ENCODE results near the gene MOB2. TPM values are rescaled to one million over a fixed set of nuclear protein-coding genes. Genes with fewer than 3 reads are reported as not detected.
A peak's percentile ranks its signal among the peaks of the same experiment; 100 is the strongest.

The MOB2 gene
- total RNA-seq, 1 donor from 2014 or later, result 33.9 TPM

DNA sequence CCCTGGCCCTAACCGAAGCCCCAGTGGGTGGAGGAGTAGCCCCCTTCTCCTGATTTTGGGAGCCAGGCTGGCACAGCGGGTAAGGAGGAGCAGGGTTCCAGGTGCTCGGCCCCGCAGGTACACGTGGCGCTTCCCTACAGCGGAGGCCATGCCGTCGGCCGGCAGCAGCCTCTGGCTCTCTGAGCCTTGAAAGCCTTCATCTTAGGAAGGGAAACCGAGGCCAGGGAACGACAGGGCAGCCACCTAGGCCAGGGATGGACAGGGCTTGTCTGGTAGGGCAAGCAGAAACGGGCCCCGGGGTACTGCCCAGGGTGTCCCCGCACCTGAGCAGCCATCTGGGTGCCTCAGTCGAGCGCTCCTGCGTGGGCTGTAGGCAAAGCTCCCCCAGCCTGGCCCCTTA is 28.7 kb downstream of the MOB2 start:
- no peak for DNase-seq (ENCODE audit: low spot score)

DNA sequence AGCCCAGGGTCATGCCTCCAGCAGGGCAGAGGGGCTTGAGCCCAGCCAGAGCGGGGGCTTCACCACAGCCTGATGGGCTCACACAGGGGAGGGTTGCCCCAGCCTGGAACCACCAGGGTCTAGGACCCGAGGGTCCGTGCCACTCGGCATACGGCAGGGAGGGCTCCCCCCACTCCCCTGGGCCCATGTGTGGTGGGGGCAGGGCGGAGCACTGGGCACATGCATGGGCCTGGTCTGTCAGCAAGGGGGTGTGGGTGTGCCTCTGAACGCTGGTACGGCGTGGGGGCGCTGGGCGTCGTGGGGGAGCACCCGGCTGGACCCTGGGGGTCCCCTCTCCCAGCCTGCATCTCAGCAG is 29.3 kb downstream of the MOB2 start:
- no peak for DNase-seq (ENCODE audit: low spot score)

DNA sequence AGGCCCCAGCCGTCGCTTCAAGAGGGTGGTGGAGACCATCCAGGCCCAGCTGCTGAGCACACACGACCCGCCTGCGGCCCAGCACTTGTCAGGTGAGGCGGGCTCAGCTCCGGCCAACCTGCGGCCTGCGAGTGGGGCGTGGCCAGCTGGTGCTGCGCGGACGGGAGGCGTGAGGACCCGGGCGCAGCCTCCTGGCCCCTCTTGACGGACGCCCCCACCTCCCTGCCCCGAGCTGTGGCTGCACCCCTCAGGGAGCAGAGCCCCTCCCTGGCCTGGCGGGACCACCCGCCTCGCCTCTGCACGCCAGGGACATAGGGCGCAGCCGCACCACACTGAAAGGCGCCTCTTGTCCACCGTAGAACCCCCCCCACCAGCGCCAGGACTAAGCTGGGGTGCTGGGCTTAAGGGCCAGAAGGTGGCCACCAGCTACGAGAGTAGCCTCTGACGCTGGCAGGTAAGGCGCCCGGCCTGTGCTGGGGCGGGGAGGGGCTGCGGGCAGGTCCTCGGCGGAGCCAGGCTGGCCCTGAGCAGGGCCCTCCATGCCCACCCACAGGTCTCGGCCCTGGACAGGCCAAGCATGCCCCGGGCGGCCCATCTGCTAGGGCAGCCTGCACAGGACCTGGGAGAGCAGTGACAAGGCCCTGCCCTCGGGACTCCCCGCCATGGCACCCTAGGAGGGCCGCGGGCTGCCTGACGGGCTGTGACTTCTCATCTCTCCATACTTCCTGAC is 29.8 kb downstream of the MOB2 start:
- no peak for DNase-seq (ENCODE audit: low spot score)

DNA sequence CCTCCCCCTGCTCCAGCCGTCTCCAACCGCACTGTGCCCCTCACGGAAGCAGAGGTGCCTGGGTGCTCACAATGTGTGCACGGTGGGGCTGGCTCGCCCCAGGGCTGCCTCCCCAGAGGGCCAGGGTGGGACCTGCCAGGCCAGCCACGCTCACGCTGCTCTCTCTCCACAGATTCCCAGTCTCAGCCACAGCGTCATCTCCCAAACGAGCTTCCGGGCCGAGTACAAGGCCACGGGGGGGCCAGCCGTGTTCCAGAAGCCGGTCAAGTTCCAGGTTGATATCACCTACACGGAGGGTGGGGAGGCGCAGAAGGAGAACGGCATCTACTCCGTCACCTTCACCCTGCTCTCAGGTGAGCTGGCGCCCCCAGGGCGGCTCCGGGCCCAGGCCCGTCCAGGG is 30.4 kb downstream of the MOB2 start:
- no peak for DNase-seq (ENCODE audit: low spot score)

DNA sequence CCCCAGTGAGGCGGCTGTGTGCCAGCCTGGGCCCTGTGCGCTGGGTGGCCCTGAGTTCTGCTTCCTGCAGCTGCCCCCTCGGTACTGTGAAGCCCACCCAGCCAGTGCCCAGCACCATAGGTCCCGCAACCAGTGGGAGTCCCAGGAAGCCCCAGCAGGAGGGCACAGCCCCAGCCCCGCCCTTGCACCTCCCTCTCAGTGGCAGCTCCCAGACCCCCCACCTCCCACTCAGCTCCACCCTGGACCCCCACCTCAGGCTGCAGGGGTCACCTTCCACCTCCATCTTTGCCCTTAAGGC is 30.9 kb downstream of the MOB2 start:
- no peak for DNase-seq (ENCODE audit: low spot score)

DNA sequence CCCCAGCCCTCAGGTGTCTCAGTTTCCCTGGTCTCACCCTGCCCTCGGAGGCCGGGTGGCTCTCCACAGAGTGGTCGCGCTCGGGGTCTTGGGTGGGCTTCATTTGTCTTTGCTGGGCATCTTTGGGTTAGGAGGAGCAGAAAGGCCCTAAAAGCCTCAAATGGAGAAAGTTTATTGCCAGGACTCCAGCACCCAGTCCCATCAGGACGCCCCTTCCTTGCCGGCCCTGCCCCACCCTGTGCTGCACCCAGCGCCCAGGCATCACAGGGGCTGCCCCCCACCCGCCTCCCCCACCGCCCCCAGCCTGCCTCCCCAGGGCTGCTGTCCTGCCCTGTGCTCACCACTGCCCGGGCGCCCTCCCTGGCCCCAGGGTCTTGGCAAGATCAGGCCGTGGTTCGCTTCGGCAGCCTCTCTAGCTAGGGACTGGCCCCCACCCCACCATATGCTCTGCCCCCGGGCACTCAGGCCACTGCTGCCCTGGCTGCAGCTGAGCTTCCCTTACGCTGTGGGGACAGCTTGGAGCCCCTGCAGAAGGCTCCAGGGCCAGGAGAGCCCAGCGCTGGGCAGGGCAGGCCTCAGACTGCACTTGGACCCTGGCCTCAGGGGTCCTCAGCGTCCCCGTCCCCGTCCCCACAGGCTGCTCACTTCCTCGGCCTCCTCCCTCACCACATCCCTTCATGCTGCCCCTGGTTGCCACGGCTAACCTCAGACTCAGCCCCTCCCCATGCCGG is 31.4 kb downstream of the MOB2 start:
- no peak for DNase-seq (ENCODE audit: low spot score)

DNA sequence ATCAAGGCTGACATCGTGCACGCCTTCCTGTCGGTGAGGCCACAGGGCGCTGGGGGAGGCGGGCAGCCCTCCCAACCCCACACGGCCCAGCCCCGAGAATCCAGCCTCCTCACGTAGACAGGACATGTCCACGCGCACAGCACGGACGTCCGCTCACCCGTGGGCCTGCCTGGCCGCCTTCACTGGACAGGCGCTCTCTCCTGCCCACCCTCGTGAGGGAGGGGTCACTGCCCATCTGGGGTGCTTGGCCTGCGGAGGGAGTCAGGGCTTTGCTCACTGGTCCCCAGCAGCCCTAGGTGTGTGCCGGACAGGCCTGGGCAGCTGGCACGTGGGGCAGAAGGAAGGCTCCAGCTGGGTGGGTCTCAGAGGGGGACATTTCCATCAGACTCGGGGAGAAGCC is 32.0 kb downstream of the MOB2 start:
- DNase-seq (ENCODE audit: low spot score), result no peak

DNA sequence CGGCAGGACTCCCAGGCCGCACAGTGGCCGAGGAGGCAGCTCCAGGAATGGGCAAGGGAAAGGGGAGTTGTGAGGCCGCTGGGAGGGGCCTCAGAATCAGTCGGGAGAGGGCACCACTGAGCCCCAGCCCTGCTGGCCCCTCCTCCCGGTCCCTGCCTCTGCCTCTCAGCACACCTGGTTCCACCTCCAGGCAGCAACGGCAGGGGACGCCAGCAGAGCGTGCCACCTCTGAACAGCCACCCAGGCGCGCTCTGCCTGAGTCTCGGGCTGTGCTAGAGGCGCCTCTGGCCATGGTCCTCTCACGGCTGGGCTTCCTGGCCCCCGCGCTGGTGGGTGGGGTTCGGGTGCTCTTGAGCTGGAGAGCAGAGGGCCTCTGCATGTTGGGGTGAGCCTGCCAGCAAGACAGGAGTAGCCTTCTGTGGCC is 33.0 kb downstream of the MOB2 start:
- no peak for DNase-seq (ENCODE audit: low spot score)

DNA sequence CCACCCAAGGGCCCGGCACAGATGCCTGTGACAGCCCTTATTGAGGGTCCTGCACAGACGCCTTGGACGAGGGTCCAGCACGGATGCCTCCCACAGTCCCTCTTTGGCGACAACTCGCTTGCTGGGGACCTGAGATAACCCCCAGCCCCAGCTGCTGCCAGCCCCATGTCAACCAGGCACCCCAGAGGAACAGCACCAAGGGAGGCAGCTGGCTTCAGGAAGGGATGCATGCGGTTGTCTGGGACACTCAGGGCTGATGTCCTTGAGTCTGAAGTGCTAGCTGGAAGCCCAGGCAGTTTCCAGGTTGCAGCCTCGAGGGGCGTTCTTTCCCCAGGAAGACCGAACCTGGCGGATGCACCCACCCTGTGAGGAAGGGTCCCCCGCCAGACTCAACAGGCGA is 33.8 kb downstream of the MOB2 start:
- no peak for DNase-seq (ENCODE audit: low spot score)

DNA sequence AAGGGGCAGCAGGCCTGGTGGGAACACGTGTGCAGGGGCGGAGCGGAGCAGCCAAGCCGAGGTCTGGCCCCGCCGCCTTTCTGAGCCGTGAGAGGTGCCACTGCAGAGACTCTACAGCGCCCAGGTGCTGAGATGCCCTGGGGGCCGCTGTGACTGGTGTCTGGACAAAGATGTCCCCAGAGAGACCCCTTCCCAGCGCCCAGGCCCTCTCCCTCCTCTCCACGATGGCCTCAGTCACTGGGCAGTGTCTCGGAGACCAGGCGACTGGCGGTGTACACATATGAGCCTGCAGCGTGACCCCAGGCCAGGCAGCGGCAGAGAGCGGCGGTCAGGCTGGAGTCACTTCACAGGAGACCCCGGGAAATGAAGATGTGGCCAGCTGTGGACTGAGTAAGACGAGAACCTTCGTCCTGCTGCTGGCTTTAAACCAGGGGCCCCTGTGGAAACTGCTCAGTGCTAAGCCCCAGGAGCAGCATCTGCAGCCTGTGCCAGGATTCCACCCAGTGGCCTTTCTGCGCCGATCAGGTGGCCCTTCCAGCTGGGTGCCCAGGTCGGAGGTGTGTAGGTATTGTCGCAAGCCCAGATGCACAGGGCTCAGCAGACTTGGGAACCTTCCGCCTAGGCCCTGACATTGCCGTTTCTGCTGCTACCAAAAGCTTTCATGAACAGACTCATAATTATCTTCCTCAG is 34.7 kb downstream of the MOB2 start:
- DNase-seq (ENCODE audit: low spot score), result no peak

DNA sequence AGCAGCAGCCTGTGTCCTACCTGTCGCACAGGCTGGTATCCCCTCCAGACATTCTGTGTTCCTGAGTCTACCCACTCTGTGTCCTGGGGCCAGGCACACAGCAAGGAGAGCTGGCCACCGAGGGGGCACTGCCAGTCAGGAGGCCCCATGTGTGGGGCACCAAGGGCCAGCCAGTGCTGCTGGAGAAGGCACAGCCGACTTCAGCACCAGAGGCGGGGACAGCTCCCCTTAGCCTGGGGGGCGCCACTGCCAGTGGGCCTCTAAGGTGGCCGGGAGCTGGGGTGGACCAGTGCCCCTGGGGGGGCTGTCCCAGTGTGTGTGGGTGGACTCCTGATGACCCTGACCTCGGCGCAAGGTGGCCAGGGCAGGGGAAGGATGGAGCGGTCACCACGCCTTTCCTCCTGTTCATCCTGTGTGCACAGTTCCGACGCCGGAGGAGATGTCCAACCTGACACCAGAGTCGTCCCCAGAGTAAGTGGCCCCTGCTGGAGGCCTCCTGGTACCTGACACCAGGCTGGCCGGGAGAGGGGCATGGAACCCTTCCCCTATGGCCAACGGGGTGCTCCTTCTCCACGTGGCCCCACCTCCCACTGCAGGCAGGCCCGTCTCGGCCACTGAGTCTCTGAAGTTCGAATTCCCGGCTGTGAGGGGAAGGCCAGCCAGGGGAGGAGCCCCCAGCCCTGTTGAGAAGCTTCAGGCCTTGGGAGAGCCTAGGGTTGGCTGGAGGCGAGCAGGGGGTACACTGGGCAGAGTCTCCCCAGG is 35.4 kb downstream of the MOB2 start:
- no peak for DNase-seq (ENCODE audit: low spot score)

DNA sequence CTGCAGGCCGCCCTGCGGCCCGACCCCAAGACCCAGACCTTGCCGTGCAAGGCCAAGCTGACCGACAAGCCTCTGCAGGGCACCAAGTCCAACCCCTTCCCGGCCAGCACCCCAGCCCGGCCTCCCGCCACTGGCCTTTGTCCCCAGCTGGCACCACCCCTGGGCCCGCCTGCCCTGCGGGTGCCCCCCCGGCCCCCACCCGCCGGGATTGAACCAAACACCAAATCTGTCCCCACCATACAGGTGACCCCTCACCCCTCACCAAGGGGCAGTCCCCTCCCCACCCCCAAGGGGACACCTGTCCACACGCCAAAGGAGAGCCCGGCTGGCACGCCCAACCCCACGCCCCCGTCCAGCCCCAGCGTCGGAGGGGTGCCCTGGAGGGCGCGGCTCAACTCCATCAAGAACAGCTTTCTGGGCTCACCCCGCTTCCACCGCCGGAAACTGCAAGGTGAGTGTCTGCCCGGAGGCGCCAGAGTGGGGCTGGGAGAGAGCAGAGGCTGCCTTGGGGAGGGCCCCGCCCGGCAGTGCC is 36.2 kb downstream of the MOB2 start:
- no peak for DNase-seq (ENCODE audit: low spot score)

DNA sequence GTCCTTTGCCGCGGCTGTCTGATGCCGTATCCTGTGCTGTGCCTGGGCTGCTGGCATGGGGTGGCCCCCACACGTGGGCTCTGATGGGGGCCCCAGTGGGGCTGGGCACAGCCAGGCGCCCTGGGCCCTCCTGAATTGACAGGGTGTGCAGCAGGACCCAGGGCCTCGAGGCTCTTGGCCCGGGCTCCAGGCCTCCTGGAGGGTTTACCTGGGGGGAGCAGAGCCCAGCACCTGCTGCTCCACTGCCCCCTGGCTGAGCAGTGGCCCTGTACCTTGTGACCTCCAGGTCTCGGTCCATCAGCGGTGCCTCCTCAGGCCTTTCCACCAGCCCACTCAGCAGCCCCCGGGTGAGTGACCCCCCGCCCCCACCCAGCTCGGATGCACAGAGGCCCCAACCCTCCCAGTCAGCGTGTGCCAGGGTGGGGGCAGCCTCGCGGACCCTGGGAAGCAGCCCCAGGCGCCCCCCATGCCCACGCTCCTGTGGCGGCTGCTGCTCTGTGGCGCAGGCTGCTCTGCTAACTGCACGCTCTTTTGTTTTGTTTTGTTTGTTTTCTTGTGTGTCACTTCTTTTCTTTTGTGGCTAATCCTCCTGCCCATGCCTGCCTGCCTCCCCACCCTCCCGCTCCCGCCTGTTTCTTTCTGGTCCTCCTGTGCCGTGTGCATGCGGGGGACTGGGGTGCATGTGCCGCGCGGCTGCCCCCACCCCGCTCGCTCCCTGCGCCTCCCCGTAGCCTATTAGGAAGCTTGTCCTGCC is 36.9 kb downstream of the MOB2 start:
- no peak for DNase-seq (ENCODE audit: low spot score)

DNA sequence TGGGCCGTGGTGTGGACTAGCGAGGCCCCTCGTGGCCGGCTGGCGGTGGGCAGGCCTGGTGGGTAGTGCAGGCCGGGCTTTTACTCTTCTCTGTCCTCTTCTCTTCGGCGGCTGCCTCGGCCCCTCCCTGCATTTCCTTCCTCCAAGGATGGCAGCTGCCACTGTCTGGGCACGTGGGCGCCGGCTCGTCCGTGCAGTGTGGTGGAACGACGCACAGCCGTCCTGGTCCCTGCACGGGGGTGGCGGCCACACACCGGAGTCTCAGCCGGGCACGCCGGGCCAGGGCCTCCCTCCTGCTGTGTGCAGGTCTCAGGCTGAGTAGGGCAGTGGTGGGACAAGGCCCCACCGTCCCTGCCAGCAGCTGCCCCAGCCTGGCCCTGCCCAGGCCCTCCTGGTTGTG is 37.7 kb downstream of the MOB2 start:
- DNase-seq (ENCODE audit: low spot score), result no peak

DNA sequence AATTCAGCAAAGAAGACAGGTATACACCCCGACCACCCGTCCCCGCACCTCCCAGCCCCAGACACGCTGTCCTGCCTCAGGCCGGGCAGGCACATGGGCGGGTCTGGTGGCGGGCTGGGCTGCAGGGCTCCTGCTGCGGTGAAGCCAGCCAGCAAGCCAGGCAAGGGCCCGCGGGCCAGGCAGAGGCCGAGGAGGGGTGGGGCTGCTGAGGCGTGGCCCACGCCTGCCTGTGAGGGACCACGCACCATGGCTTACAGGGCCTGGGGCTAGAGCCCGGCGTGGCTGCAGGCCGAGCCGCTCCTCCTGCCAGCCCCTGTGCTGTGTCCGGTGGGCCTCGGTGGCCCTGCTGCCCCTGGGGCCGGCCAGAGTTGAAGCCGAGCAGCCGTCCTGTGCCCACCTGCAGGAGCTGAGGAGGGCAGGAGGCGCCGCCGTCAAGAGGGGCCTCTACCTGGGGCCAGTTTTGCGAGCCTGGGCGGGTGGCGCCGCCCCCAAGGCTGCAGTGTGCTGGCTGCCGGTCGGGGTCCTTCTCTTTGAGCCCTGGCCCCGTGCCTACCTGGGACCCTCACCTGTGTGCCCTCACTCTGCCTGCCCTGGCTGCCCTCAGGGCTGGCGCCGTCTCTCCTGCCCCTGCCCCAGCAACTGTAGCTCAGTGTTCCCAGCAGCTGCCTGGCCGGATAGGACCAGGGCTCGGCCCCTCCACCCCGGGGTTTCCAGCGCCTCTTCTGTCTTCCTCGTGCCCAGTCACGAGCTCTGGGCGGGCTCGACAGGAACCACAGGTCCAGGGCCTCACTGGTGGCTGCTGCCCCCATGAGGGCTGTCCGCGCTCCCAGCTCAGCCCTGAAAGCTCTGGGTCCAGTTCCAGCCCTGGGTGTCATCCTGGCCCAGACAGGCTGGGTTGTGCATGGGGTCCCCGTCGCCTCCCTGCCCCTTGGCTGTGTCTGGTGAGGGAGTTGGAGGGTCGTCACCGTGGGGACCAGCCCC is 38.4 kb downstream of the MOB2 start:
- no peak for DNase-seq (ENCODE audit: low spot score)

DNA sequence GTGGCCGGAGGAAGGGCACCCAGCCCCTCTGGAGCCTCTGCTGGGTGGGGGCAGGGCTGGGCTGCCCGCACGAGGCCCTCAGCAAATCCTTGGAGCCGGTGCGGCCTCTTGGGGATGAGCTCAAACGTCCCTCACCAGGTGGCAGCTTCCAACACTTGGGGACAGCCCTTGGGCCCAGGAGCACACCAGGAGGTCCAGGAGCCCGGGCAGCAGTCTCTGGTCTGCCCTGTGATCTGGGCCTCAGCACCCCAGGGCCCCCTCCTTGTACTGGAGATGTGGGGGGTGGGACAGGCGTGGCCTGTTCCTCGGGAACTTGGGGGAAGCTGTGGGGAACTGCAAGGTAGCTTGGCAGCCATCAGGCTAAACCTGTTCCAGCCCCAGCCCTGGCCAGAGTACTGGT is 40.0 kb downstream of the MOB2 start:
- no peak for DNase-seq (ENCODE audit: low spot score)

DNA sequence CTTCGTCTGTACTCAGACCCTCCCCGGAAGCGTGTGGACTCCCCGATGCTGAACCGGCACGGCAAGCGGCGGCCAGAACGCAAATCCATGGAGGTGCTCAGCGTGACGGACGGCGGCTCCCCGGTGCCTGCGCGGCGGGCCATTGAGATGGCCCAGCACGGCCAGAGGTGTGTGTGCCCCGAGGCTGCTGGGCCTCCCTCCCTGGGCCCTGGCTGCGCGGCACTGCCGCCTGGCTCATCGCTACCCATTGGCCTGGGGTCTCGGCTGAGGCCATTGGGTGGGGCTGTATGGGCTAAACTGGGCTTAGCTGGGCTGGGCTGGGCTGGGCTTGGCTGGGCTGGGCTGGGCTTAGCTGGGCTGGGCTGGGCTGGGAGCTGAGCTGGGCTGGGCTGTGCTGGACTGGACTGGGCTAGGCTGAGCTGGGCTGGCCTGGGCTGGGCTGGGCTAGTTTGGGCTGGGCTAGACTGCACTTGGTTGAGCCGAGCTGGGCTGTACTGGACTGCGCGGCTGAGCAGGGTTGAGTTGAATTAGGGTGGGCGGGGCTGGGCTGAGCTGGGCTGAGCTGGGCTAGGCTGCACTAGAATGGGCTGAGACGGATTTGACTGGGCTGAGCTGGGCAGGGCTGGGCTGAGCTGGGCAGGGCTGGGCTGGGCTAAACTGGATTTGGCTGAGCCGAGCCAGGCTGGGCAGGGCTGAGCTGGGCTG is 40.7 kb downstream of the MOB2 start:
- DNase-seq (ENCODE audit: low spot score), result no peak

DNA sequence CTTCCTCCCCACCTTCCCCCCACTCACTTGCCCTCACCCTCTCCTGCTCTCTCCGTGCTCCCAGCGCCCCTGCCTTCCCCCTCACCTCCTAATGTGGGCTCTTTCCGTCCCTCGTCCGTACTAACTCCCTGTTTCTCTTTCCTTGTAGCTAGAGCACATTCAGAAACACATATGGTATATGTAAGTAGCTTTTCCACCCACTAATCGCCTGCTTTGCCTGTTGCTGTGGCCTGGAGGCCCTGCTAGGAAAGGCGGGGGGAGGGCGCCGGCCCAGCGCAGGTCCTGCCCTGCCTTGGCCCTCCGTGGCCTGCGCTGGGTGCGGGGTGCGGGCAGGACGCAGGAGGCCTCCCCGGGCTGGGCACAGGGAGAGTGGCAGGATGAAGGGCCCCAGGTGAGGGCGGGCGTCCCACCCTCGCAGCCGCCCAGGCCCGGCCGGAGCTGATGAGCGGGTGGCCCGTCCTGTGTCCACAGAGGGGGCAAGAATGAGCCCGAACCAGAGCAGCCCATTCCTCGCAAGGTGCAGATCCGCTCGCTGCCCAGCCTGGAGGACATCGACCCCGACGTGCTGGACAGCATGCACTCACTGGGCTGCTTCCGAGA is 41.7 kb downstream of the MOB2 start:
- peak; percentile 72 for DNase-seq (ENCODE audit: low spot score)

DNA sequence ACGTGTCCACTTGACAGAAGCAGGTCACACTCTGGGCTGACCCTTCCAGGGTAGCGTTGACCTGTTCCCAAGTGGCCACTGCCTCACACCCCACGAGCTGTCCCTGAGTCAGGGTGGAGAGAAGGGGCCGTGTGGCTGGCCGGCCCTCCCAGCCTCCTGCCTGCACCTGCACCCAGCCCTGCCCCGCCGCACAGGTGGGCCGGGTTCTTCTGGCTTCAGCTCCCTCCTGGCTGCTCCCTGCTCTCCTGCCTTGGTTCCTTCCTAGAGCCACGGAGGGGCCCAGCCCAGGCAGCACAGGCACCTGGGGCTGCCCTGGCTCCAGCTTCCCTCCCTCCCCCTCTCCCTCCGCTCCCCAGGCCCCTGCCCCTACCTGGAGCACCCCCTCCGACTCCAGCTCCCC is 42.3 kb downstream of the MOB2 start:
- no peak for DNase-seq (ENCODE audit: low spot score)
